SIG-M5 (cell line): ENCODE data around the gene CIART.
"Not testable (repeated sequence)": the region's sequence is repeated elsewhere in the genome, so short reads cannot be mapped to it uniquely, and the experiment has no call there.

Experiments
- DNase-seq: peaks from one replicate; lab custom pipeline; 2025; lab: John Stamatoyannopoulos, UW

CIART gene

DNA sequence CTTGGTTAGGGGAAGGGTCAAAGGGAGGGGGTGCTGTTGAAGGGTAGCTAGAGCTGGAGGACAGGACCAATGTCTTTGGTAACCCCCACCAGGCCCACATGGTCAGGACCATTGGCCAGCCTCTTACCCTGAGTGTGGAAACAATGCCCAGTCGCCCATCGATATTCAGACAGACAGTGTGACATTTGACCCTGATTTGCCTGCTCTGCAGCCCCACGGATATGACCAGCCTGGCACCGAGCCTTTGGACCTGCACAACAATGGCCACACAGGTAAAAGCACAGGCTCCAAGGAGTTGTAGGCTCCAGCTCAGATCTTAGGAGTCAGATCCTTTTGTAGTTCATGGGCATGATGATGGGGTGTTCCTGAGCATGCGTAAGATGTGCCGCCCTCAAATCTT is 21.0 kb upstream of the CIART start:
- DNase-seq = no peak

DNA sequence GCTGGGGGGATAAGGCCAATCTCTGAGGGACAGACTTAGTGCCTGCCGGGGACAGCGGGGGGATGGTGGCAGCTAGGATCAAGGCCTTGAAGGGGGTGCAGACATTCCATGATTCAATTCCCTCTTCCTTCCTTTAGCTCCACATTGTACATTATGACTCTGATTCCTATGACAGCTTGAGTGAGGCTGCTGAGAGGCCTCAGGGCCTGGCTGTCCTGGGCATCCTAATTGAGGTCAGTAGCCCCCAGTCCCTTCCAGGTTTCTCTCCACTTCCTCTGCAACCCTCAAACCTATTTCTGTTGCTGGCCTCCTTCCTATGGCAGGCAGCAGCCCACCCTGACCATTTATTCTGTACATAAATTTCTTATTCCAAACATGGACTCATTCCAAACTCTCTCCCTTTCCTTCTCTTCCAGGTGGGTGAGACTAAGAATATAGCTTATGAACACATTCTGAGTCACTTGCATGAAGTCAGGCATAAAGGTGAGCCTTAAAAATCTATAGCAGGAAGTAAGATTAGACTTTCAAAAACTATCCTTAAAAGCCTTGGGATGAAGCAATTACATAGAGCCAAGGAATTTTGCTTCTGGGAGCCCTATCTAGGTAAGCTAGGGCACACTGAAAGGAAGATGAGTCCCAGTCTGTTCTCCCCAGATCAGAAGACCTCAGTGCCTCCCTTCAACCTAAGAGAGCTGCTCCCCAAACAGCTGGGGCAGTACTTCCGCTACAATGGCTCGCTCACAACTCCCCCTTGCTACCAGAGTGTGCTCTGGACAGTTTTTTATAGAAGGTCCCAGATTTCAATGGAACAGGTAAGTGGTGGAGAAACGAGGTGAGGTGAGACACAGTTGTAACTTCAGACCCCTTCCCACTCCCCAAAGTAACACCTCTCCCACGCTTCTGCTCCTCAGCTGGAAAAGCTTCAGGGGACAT is 19.7 kb upstream of the CIART start:
- DNase-seq = no peak

DNA sequence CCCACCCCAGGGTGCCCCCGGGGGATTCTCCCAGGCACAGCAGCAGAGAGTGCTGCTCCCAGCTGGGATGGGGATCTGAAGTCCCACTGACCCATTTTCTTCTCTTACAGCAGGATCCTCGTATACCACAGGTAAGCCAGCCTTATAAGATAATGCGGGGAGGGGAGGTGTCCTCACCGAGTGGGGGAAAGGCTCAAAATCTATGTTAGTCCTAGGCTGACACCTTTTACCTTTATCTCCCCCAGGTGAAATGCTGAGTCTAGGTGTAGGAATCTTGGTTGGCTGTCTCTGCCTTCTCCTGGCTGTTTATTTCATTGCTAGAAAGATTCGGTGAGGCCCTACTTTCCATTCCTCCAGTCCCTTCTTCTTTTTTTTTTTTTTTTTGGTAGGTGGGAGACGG is 18.8 kb upstream of the CIART start:
- no peak for DNase-seq

DNA sequence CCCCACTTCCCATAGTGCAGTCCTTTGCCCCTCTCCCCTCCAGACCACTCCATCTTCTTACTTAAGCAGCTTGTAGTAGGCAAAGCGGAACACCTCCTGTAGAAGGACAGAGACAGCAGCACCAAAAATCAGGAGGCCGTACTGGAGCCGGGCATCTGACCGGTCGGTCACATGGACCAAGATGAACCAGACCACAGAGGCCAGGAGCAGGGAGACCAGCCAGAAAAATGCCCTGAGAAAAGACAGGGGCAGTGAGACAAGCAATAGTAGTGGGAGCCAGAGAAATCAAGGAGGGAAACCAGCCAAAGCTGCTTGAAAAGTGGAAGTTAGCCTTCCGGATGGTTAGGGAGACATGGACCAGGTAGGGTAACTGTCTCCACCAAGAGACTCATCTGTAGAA is 14.5 kb upstream of the CIART start:
- DNase-seq = no peak

DNA sequence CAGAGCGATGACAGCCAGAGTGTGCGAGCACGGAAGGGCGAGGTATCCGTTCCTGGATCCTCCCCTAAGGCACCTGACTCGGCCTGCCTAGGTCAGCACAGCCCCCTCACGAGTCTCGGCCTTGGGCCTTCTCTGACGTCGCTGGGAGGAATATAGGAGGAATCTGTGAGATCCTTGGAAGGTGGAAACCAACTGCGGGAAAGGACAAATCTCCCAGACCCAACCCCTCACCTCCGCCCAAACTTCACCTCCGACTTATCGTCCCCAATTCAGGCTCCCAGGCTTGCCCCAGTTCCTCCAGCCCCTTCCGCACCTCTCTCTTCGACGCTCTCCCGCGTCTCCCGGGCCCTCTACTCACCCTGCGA is 14.0 kb upstream of the CIART start:
- DNase-seq = no peak

DNA sequence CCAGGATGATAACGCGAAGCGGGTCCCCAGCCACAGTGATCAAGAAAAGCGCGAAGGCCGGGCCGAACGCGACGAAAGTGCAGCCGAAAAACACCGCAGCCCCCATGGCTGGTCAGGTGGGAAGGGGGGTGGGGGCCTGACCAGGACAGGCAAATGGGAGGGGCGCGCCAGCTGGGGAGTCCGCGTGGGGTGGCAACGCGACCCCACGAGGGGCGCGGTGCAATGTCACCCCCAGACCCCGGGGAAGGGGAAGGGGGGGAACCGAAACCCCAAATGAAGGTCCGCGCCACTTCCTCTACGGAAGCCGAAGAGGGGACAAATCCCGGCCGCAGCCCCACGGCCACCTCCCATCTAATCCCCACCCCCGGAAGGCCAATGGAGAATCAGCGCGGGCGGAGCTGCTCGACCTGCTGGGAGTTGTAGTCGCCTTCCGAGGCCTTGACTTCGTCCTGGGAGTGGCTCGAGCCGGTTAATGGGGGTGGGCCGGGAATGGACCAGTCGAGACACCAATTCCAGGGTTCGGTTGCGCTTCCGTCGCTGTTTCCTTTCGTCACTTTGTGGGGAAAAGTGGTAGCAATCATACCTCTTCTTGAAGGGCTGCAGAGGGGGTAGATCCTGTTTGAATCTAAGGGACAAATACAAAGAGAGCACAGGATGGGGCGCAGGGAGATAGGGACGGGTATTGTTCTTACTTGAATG is 13.5 kb upstream of the CIART start, which contains the start of gene APH1A:
TSS of gene APH1A (minus strand) at position 312 of the 699 bp plus-strand sequence. CDS start at position 106, 206 bp downstream.
- peak; percentile 82 for DNase-seq

DNA sequence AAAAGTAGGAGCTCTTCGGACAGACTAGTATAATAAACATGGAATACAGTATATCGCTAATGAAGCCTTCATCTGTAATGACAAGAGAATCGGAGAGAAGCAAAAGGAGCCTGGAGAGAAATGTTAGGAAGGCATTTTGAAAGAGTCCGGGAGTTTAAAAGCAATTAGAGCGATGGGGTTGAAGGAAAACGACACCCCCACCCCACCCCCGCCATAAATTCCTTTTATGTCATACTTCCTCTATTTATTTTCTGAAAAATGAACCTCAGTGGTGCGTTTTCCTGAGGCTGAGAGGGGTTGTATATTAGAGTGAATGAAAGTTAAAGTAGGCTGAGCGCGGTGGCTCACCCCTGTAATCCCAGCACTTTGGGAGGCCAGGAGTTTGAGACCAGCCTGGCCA is 12.9 kb upstream of the CIART start:
- DNase-seq = no peak

DNA sequence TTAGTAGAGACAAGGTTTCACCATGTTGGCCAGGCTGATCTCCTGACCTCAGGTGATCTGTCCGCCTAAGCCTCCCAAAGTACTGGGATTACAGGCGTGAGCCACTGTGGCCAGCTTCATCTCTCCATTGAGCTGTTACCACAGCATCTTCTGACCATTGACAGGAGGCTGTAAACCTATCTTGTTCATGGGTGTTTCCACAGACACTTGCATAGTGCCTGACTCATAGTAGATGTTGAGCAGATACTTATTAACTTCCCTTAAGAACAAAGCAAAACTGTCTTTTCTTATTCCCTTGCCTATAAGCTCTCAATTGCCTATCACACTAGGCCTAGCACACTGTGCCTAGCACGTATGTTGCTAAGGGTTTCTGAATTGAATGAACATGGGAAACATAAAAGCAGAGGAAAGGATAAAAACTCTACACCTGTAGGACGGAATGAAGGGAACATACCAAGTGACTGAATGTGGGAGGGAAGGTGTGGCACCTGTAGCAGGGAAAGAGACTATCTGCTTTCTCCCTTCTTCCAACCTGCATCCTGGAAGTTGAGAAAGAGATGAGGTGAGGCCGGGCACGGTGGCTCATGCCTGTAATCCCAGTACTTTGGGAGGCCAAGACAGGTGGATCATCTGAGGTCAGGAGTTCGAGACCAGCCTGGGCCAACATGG is 10.9 kb upstream of the CIART start:
- DNase-seq = no peak

DNA sequence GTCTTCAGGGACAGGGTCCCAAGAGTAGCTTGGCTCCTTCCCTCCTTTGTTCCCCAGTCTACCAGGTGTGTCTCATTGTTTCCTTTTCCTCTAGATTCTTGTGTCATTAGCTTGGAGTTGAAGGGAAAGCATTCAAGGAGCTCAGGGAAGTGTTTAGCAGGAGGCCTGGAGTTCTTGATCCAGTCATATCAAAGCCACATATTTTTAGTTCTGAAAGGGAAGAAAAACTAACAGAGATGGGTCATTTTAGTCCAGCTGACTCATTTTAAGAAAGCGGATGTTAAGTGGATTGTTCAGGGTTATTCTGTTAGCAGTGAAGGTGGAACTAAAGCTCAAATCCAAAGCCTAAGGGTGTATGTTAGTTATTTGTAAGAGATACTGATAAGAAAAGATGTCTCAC is 9.0 kb upstream of the CIART start:
- no peak for DNase-seq

DNA sequence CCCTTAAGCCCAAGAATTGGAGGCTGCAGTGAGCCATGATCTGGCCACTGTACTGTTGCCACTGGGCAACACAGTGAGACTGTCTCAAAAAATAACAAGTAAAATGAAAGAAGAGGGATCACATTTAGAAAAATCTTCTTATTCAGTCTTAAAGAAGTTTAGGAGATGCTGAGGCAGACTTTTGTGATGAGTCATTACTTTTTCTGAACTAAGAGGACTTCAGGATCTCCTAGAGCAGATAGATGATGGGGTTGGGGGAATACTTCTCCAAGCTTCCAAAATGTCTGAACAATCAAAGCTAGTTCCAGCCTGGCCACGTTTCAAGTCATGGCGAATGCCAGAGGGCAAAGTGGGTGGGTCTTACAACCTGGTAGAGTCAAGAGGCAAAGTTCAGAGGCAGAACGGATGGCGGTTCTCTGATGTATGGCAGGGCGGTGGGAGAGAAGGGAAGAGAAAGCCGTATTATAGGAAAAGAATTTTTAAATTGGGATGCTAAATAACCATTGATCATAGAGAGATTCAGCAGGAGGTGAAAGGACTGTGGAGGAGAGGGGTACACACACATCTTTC is 2.1 kb upstream of the CIART start:
- no peak for DNase-seq

DNA sequence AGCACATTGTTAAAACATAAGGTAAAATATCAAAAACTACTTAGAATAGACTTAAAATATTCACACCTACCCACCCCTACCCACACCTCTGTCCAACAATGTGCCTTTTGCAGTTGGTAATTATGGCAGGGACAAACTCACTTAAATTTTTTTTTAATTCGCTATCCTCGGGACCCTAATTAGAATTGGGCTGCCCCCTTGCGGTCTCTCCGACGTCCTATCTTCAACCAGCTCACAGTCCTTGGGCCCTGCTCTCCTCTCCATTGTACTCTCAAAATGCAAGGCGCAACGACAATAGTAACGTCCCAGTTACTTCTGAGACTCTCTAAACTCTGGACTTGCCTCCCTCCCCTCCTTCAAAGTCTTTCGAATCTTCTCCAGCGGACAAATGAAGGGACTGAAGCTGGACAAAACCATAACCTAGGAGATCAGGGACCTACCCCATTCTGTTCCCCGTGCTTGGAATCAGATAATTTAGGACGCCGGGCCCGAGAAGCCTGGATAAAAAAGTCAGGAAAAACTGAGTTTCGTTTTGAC is 1.1 kb upstream of the CIART start:
- no peak for DNase-seq

DNA sequence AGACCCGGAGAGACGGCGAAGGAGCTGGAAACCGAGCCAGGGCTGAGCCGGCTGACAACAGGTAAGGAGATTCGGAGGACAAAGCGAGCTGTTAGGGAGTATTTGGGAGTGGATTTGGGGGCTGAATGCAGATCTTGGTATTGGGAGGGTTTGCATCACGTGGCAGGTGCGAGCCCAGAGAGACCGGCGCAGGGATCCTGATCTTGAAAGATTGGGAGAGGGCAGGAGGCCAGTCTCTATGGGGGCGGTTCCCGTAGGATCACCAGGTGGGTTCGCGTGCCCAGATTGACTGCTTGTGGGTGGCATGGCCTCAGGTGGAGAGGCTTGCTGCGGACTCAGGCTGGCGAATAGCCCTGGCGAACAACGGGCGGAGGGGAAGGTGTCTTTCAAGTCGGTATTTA is 204 bp downstream of the CIART start:
- no peak for DNase-seq

DNA sequence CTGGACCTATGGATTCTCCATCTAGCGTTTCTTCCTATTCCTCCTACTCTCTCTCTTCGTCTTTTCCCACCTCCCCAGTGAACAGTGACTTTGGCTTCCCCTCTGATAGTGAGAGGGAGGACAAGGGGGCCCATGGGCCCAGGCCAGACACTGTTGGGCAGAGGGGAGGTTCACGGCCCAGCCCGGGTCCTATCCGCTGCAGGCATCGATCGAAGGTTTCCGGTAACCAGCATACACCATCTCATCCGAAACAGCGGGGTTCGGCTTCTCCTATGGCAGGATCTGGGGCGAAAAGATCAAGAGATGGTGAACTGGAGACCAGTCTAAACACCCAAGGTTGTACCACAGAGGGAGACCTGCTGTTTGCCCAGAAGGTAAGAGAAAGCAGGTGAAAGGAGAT is 906 bp downstream of the CIART start:
- DNase-seq = no peak

DNA sequence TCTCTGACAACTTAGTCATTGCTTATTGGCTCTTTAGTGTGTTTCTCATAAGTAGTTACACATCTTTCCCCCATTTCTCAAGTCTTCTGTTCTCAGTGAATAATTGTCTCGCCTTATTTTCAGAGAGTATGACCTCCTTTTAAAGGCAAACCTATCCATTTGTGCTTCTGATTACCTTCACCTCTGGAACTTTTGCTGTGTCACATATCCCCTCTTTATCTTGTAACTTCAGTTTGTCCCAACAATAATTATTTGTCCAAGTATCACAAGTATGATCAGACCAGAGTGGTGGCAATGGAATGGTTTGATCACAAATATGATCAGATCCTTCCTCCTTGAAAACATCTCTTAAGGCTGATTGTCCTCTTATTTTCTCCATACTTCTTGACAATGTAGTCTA is 6.0 kb downstream of the CIART start:
- DNase-seq = no peak

DNA sequence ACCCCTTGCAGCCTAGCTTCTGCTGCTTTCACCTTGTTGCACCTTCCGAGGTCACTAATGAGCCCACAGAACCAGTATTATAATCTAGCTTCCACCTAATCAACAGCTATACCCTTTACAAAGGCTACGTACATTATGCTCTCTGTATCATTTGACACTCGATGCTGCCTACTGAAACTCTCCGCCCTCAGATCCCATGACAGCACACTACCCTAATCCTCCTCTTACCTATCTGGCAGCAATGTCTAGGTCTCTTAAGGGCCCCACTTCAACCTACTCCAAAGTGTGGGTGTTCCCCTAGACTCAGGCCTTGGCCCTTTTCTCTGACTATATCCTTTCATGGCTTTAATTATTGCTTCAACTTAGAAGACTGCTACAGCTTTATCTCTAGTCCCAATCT is 6.5 kb downstream of the CIART start:
- DNase-seq = no peak

DNA sequence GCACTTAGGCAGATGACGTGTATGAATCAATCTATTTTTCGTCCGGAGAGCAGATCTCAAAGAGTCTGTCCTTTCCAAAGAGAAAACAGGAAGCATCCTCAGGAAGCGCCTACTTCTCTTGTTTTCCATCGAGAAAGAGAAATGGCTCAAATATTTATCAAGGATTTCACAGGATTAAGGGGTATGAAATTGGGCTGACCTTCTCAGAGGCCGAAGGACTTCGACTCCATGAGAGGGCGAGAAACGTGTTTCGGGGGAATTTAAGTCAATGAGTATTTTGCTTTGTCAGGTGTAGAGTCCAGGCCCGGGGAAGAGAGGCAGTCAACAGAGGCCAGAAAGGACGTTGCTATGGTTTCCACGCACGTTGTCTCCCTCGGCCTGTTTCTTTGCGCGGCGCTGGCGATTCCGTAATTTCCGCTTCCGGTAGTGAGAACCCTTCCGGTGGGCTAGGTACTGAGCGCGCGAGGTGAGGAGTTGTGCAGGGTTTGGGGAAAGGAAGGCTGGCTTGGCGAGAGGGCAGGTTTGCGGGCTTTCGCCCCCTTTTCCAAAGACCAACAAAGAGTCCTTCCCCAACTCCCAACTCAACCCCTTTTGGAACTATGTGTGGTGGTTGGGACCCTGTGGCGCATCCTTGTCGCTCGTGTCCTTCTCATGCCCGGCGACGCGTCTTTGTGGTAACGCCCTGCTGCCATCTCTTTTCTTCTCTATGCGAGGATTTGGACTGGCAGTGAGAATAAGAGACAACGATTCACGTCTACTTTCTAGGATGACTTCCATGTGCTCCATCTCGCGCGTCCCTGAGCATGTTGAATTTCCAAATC is 11.3 kb downstream of the CIART start, which contains the start of gene MRPS21:
TSS of gene MRPS21 (plus strand) at position 429 of the 821 bp plus-strand sequence. CDS start 506 bp downstream, outside the sequence.
- peak; percentile 86 for DNase-seq

DNA sequence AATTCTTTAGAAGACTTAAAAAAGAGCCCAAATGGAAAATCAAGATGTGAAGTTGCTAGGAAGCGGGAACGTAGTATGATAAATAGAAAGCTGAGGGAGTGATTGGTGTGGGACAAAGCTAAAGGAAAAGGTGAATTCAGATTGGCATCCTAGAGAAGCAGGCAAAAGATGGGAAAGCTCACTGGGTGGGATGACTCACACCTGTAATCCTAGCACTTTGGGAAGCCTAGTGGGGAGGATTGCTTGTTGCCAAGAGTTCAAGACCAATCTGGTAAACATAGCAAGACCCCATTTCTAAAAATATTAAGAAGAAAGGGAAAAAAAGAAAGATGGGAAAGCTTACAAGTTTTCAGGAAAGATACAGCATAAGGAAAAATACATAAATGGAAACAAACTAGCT is 13.1 kb downstream of the CIART start:
- DNase-seq = no peak

DNA sequence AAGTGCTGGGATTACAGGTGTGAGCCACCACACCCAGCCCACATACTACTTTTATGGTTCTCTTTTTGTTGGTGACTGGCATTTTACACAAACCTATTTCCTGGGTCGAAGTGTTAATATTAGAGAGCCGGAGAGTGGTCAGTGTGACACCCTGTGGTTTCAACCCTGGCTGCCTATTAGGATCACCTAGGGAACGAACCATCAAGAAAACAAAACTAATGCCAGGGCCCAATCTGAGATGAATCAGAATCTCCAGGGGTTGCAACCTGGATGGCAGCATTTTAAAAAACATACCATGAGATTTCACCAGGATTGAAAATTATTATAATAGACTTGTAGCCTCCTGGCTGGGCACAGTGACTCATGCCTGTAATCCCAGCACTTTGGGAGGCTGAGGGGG is 17.4 kb downstream of the CIART start:
- no peak for DNase-seq

DNA sequence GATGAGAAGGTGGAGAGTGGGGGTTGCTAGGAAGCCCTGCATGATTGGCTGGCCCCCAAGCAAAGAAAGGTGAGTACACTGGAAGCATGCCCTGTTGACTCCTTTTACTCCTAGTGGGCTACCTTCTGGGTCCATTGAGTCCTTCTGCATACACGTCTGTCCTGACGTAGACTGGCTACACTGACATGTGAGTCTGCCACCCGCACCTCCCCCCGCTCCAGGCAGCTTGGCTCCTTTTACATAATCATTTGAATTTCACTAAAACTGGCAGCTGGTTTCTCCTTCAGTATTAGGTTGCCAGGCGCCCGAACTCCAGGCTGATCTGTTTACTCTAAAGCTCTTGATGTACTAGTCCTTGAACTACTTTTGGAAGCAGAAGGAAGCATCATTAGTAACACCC is 20.0 kb downstream of the CIART start:
- DNase-seq = no peak

DNA sequence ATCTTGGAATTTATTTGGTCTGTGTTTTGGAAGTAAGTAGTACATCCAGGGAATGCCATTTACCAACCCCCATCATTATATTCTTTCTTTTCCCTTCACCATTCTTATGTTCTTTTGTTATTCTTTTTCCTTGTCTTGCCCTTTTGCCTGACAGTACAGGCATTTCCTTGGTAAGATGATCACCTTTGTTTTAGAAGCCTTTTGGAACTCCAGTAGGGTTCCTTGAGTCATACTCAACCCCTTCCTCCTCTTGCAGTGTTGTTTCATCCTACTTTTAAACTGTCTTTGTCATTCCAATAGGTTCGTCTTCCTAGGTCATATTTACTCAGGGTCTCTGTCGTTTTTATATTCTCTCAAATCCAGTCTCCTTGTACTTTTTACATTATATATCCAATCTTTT is 20.5 kb downstream of the CIART start:
- DNase-seq = no peak

DNA sequence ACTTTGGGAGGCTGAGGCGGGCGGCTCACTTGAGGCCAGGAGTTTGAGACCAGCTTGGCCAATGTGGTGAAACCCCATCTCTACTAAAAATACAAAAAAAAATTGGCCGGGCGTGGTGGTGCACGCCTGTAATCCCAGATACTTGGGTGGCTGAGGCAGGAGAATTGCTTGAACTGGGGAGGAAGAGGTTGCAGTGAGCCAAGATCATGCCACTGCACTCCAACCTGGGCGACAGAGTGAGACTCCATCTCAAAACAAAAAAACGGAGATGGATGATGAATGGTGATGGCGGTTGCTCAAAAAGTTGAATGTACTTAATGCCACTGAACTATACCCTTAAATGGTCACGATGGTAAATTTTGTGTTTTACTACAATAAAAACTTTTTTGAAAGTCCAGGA is 26.2 kb downstream of the CIART start:
- DNase-seq = not testable (repeated sequence)
